Thyroid gland (tissue), 4 donors: Measurements from ENCODE around the gene KIAA1671.

Experiments used
- CTCF ChIP-seq, 6 experiments: fragments of 200-600 bp in 3 of 6; fragments of 450-650 bp in 3 of 6; sonication (generic) in 3 of 6; IDR thresholded peaks; one replicate each; pipeline ENCODE4 v1.5.1; 2016 to 2019; ENCODE audit warnings: antibody characterized with exemption in 6 of 6, mild to moderate bottlenecking in 2 of 6, inconsistent platforms in 1 of 6, moderate library complexity in 1 of 6
- POLR2A ChIP-seq, 2 donors: fragments of 450-650 bp; IDR thresholded peaks; one replicate each; pipeline ENCODE4 v1.6.1; 2017; ENCODE audit warnings: antibody characterized with exemption in 2 of 2, mild to moderate bottlenecking in 2 of 2, moderate library complexity in 1 of 2

- no peak for TF ChIP-seq POLR2A (IDR thresholded peaks at IDR 0.05)
- TF ChIP-seq CTCF (IDR thresholded peaks at IDR 0.05), result no peak
Measured at GRCh38 chr22:25049770-25050169, 97.3 kb downstream of the KIAA1671 start.
